GM19351 (cell line): ENCODE data around the gene NDUFB2.
"Not testable (repeated sequence)": the region's sequence is repeated elsewhere in the genome, so short reads cannot be mapped to it uniquely, and the experiment has no call there.

Experiments
- ATAC-seq: cut with Tn5 transposase; IDR thresholded peaks from one replicate; pipeline ENCODE4 v1.9.1; 2021; ENCODE audit warnings: mild to moderate bottlenecking, moderate library complexity; ENCODE audit not compliant: unreplicated experiment

Gene NDUFB2

DNA sequence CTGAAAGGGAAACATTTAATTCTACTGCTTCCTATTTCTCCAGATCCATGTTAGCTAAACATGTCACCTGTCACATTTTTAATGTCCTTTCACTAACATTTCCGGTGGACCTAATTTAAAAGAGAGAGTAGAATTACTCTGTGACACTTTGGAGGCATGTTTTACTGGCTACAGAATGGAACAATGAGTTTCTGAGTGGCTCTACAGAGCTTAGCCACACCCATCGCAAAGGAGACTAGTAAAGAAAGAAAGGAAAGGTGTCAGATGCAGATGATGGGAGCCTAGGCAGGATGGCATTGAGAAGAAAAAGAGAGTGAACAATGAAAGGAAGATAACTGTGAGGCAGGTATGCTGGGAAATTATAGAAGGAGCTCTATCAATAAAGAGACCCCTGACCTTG lies 35.9 kb downstream of the NDUFB2 start:
- no peak for ATAC-seq

- ATAC-seq = no peak
These were observed 37.6 kb downstream of the NDUFB2 start for GRCh38 chr7:140734096-140734495.

DNA sequence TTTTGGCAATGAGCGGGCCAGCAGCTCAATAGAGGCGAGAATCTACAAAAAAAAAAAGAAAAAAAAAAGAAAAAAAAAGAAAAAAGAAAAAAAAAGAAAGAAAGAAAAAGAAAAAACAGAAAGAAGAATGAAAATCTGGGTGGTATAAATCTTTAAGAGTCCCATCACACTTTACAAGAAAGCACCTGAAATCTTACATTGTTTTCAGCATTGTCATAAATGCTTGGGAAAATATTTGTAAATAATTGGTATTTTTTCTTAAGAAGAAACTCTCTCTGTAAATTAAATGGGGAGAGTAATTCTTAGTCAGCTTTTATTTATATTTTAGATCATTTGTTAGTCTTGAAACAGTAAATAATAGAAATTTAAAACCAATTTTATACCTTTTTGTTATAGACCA lies 38.2 kb downstream of the NDUFB2 start:
- no peak for ATAC-seq

GRCh38 chr7:140738280-140738679 lies 41.8 kb downstream of the NDUFB2 start:
- no peak for ATAC-seq

DNA sequence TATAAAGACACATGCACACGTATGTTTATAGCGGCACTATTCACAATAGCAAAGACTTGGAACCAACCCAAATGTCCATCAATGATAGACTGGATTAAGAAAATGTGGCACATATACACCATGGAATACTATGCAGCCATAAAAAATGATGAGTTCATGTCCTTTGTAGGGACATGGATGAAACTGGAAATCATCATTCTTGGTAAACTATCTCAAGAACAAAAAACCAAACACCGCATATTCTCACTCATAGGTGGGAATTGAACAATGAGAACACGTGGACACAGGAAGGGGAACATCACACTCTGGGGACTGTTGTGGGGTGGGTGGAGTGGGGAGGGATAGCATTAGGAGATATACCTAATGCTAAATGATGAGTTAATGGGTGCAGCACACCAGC lies 46.7 kb downstream of the NDUFB2 start:
- not testable (repeated sequence) for ATAC-seq

DNA sequence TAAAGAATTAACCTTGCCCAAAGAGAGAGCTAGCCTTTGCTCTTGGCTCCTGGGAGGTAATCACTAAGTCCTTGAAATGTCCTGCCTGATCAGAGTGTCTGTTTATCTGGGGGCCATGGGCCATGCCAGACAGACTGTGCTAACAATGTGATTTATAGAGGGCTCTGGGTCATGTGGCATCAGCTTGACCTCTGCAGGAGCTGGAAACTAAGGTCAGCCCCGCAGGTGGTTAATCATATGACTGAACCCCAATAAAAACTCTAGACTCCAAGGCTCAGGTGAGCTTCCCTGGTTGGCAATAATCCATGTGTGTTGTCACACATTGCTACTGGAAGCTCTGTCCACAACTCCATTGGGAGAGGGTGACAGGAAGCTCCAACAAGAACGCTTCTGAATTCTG lies 47.5 kb downstream of the NDUFB2 start:
- no peak for ATAC-seq

DNA sequence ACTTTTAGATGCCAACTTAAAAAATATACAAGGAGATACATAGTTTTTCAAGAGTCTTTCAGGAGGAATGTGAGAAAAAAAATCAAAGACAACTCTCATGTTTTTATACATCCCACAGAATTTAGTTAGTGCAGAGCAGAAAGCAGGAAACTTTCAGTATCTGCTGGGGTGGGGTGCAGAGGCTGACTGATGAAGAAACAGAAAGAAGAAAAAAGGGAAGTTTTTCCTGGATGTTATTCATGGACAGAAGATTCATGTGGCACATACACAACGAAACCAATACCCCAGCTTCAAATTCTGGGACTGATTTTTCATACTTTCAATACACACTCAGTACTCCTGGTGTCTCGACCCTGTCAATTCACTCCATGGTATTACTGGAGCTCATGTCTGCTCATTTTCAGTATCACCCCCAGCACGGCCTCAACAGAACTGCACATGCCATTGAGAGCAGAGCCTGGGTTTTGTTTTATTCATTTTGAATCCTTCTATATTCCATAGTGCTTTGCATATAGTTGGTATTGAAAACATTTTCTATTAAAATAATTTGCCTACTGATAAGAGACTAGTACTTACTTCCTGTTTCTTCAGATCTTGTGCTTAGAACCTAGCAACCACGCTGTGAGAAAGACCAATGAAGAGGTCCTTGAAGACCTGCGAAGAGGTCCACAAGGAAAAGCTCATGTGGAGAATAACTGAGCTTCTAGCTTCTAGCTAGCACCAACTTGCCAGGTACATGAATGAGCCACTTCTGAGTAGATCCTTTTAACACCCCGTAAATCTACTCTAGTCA lies 49.0 kb downstream of the NDUFB2 start:
- ATAC-seq = no peak

DNA sequence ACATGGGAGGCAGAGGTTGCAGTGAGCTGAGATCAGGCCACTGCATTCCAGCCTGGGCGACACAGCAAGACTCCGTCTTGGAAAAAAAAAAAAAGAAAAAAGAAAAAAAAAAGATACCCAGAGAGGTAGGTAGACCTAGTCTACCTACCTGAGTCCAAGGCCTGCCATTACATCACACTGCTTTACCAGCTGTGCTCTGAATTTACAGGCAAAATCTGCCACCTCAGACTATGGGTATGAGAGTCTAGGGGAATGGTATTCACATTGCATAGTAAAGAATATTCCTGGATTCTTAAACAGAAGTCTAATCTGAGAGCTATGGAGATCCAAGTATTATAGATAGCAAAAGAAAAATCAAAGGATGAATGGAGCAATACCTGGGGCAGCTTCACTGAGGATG lies 50.2 kb downstream of the NDUFB2 start:
- no peak for ATAC-seq

GRCh38 chr7:140752533-140752932 lies 56.0 kb downstream of the NDUFB2 start:
- no peak for ATAC-seq

GRCh38 chr7:140754506-140754905 lies 58.0 kb downstream of the NDUFB2 start:
- no peak for ATAC-seq
